ENCODE measurements around the gene VTCN1. TPM values are rescaled to one million over a fixed set of nuclear protein-coding genes. Genes with fewer than 3 reads are reported as not detected.

The VTCN1 gene
- total and polyA plus RNA-seq, 2 of the 8 experiments (the other 6 are each of a cell fraction or from before 2014, with no cell fraction given), result 0.32 TPM; not detected in 1

DNA sequence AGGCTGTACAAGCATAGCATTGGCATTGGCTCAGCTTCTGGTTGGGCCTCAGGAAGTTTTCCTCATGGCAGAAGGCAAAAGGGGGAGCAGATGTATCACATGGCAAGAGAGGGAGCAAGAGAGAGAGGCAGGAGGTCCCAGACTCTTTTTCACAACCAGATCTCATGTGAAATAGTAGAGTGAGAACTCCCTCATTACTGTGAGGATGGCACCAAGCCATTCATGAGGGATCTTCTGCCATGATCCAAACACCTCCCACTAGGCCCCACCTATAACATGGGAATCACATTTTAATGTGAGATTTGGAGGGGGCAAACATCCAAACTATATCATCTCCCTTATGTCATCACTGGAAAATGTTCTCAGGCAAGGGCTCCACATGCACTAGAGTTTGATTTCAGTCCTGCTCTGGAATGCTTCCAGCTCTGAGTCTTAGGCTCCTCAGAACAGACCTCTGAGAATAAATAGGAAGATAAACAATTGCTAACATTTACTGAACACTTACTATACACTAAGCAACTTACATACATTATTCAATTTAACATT lies 39.4 kb upstream of the VTCN1 start:
- H3K79me1 ChIP-seq (ENCODE audit: low read depth, low read length), result no peaks in the 10 kb centered on the region
- ChIA-PET CTCF (ENCODE audit: partially characterized antibody) (interaction anchor here (2.2 kb wide), 1 partner anchor 9 kb away, joined by 4 read pairs; no protein-coding TSS in a partner anchor), POLR2A (ENCODE audit: partially characterized antibody) (no interaction called here)
- H4K5ac ChIP-seq (ENCODE audit: insufficient read length, low read depth, low read length), result no peak overlapping the region
- H3K27ac ChIP-seq (ENCODE audit: low read depth, low read length), result no peak overlapping the region
- H3K23ac ChIP-seq (ENCODE audit: insufficient read length), result no peak overlapping the region
- H2BK20ac ChIP-seq (ENCODE audit: low read length), result no peak overlapping the region
- no peak overlapping the region for H3K56ac ChIP-seq (replicated peaks; ENCODE audit: insufficient read length, low read depth, low read length)
- H4K20me1 ChIP-seq (replicated peaks in 1 of 2; ENCODE audit: control insufficient read depth in 1 of 2, insufficient read depth in 2 of 2, low read length in 2 of 2), result no peaks in the 10 kb centered on the region
- no peak overlapping the region for H2BK5ac ChIP-seq (ENCODE audit: low read depth, low read length)
- no peak overlapping the region for H3K4me3 ChIP-seq (ENCODE audit: extremely low read depth in 1 of 4, insufficient read depth in 2 of 4, low read depth in 3 of 4, low read length in 4 of 4)
- FAIRE-seq (no peak), DNase-seq (ENCODE audit: low read depth in 1 of 2, low spot score in 2 of 2) (no peak)
- H3K14ac ChIP-seq (ENCODE audit: insufficient read length), result no peak overlapping the region
- H3K18ac ChIP-seq (ENCODE audit: extremely low read depth, low read length), result no peak overlapping the region
- H3K23me2 ChIP-seq (ENCODE audit: low read depth, low read length), result no peaks in the 10 kb centered on the region
- TF ChIP-seq TAF1 (IDR thresholded peaks at IDR 0.05; ENCODE audit: low read depth, low read length) (no peak), KDM5A (IDR thresholded peaks at IDR 0.05; ENCODE audit: low read length) (no peak)
- H2BK12ac ChIP-seq (ENCODE audit: low read depth, low read length), result no peak overlapping the region
- H3K27me3 ChIP-seq (replicated peaks in 1 of 4; ENCODE audit: control insufficient read depth in 3 of 4, extremely low read depth in 1 of 4, insufficient read depth in 3 of 4, low read length in 3 of 4), result no peaks in the 10 kb centered on the region; a peak in 1 of 7 replicates
- H2BK120ac ChIP-seq (replicated peaks; ENCODE audit: low read depth, low read length), result no peak overlapping the region
- peaks cover 0 to 4% (median 1%) of the 10 kb centered on the region in 4 experiments; a peak in 3 of 7 replicates for H3K4me1 ChIP-seq (replicated peaks in 1 of 4; ENCODE audit: control insufficient read depth in 3 of 4, insufficient read depth in 4 of 4, low read length in 3 of 4)
- no peaks in the 10 kb centered on the region for H3K36me3 ChIP-seq (ENCODE audit: control insufficient read depth in 2 of 4, insufficient read depth in 4 of 4, low read length in 3 of 4)
- H3K9ac ChIP-seq (replicated peaks in 1 of 4; ENCODE audit: extremely low read depth in 1 of 4, low read depth in 3 of 4, low read length in 3 of 4), result no peak overlapping the region
- H2AK5ac ChIP-seq (ENCODE audit: low read depth, low read length), result no peak overlapping the region
- no peak overlapping the region for H2BK15ac ChIP-seq (ENCODE audit: low read length)
- no peak overlapping the region for H4K91ac ChIP-seq (replicated peaks; ENCODE audit: insufficient read length, low read length)
- H3K9me3 ChIP-seq (ENCODE audit: insufficient read depth in 2 of 2, low read depth in 1 of 2, low read length in 1 of 2), result 0 out of 4 replicates have a peak, but pooled peaks cover 0 to 5% of the 10 kb centered on the region in 2 experiments
- no peak overlapping the region for H3K4ac ChIP-seq (replicated peaks; ENCODE audit: insufficient read length, low read depth, low read length)
- no peak overlapping the region for H3K4me2 ChIP-seq (ENCODE audit: insufficient read depth in 1 of 2, low read depth in 2 of 2, low read length in 2 of 2)
- H2AFZ ChIP-seq (ENCODE audit: low read length), result no peak overlapping the region
- no peaks in the 10 kb centered on the region for H3K79me2 ChIP-seq (ENCODE audit: control insufficient read depth in 1 of 2, insufficient read depth in 2 of 2, low read length in 2 of 2)
- H4K8ac ChIP-seq (ENCODE audit: extremely low read depth, insufficient read depth, low read length), result no peak overlapping the region

All from H1 (cell line).